Measurements from ENCODE around the gene HOXA6.

The HOXA6 gene

GRCh38 chr7:27137640-27138315 lies 9.8 kb downstream of the HOXA6 start:
- no peak for DNase-seq

- DNase-seq, result no peak
Measured at GRCh38 chr7:27134392-27134791, 13.2 kb downstream of the HOXA6 start.

DNA sequence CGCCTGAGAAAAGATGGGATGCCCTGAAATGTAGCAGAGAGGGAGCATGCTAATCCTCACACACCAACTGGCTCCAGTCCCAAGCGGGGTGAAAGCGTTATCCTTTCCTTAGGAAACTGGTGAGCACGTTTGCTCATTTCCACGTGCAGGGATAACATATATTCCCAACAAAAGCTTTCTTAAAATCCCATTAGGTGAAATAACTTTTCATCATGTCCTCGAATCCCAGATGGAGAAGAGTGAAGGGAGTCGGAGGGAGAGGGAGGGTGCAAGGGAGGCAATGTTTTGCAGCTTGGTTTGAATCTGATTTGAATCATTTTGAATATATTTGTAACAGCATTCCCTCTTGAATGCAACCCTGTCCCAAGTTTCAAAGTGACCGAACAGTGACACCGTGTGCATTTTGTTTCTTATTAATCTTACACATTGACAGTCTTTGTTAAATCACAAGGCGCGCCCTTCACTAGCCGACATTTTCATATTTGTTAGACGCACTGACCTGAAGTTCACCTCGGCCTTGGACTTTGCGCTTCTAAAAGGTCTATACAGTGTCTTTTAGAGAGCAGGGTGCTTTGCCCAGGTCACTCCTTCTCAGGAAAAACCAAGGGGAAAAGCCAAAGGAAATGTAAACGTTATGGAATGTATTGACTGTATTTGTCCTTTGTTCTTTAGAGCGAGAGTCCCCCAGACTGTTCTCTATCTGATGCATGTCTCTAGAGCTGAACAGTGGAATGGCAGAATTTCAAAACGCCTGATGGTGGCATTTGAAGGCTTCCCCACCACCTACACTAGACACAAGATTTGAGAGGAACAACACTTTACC lies 14.0 kb downstream of the HOXA6 start:
- DNase-seq, result no peak

DNA sequence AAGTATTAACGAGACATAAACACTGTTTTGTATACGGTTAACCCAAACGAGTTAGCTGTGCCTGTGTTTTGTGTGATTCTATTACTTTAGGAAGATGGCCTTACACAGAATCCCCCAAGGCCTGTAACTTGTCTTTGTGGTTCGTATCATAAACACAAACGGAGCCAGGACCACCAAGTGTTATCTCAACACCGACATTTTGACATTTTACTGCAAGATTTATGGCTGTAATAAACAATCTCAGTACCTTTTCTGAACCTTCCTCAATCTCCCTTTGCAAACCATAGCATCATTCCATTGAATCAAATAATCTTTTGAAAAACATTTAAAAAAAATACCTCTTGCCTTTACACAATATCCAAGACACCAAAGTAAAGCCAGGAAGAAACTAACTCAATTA lies 14.6 kb downstream of the HOXA6 start:
- no peak for DNase-seq

GRCh38 chr7:27132214-27132613 lies 15.4 kb downstream of the HOXA6 start:
- DNase-seq, result no peak

- no peak for DNase-seq
Measured at GRCh38 chr7:27131390-27131819, 16.2 kb downstream of the HOXA6 start.

DNA sequence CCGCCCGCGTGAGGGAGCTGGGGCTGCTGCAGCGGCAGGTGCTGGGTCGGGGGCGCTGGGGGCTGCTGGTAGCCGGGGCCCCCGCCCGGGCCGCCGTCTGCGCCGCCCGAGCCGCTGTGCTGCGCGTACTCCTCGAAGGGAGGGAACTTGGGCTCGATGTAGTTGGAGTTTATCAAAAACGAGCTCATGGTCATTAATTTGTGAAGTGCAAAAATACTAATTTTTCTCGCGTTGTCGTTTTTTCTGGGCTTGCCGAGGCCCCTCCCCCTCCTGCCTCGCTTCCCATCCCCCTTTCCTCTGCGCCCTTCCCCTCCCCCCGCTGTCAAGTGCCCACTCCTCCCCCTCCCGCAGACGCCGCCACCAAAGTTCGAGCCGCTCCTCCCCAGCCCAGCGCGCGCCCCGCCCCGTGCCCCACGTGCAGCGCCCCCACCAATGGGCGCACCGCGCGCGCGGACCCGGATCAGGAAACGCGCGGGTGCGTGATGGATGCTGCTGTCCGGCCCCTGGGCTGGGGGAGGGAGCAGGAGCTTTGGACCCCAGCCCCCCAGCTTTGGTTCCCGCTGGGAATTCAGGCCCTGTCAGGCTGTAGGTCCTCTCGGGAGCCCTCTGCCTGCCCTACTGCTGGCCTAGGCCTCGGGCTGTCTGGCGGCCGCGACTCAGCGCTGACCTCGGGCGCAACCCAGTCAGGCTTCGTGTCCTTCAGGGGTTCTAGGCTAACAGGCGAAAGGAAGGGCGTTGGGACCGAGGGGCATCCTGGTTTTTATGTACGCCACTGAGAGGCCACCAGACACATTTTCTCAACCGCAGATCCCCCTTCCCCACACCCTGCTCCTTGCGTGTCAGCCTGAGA lies 16.8 kb downstream of the HOXA6 start, which contains the start of gene HOXA4:
Gene HOXA4 (minus strand): TSS at position 218 of the 850 bp plus-strand sequence. CDS start 24 bp downstream, at position 194.
- DNase-seq, result peak; percentile 51

DNA sequence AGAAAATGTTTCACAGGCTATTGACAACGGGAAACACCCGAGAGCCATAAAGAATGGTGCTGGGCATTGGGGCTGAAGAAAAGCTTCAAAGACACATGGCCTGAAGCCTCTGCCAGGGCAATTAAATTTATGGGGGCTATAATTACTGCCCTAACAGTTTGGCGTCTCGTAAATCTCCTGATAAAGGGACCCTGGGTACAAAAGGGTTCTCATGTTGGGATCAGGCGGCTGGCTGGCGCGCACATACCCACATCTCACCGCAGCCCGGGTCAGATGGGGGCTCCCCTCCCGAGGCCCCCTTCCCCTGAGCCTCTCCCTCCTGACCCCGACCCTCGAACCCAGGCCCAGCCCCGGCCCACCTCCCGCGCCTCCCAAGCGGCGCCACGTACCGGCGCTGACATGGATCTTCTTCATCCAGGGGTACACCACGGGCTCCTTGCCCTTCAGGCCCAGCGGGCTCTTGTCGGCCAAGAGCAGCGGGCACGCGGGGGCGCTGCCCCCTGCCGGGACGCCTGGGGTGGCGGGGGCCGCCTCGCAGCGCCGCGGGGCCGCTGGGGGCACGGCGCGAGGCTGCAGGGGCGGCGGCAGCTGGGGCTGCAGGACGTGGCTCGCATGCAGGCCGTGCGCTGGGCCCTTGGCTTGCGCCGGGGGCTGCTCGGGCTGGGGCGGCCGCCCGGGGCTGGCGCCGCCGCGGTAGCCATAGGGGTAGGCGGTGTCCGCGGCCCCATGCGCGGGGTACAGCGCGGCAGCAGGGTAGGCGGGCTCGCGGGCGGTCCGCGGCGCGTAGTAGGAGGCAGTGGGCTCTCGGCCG lies 17.6 kb downstream of the HOXA6 start:
- no peak for DNase-seq

- DNase-seq, result no peak
Measured at GRCh38 chr7:27128776-27129728, 18.5 kb downstream of the HOXA6 start.

GRCh38 chr7:27128034-27128433 lies 19.5 kb downstream of the HOXA6 start:
- no peak for DNase-seq

GRCh38 chr7:27126596-27127327 lies 20.8 kb downstream of the HOXA6 start:
- no peak for DNase-seq

- DNase-seq, result no peak
Measured at GRCh38 chr7:27125986-27126394, 21.6 kb downstream of the HOXA6 start.

- no peak for DNase-seq
Measured at GRCh38 chr7:27124902-27125689, 22.5 kb downstream of the HOXA6 start.

- no peak for DNase-seq
Measured at GRCh38 chr7:27124096-27124901, 23.3 kb downstream of the HOXA6 start.

DNA sequence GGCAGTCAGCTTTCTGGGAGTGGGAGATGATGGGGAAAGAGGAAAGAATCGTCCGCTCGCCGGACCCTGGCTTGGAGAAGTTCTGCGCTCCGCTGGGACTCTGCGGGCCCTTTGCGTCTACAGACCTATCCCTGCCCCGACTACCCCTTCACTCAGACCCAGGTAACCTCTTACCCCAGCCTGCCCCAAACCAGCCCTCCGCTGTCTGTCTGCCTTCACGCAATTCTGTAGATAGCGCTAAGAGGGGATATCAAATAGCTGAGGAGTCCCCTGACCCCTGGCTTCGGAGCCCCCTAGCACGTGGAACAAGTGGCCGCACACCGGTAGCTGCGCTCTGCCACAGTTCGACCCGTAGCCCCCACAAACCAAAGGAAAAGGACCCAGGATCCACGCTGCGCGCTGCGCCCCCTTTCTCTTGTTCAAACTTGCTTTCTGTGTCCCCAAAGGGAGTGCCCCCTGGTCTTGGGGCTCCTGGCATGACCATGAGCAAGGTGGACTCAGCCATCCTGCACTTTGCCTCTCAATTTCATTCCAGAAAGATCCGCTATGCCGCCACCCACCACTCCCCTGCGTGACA lies 24.0 kb downstream of the HOXA6 start:
- DNase-seq, result no peak

DNA sequence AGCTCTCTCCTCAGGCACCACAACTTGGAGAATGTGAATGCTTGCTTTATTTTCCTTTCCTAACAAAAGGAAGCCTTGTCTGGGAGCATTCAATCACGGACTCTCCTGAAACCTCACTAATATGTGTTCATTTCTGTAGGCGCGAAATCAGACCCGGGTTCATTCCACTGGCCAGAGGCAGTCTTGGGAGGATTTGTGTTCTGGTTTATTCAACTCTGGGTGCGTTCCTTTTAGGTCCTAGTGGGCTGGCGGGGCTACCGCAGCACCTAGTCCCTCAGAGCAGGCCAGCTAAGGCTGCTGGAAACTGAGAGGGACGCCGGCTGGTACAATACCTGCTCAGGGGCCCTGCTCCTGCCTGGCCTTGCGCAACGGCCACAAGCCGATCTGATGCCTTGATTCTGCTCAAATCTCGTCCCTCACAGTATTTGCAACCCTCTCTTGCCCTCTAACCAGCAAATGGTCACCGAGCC lies 24.5 kb downstream of the HOXA6 start:
- no peak for DNase-seq

- DNase-seq, result no peak
Measured at GRCh38 chr7:27122077-27122910, 25.3 kb downstream of the HOXA6 start.

All from T-helper 9 cell (primary cell).